ENCODE measurements around the gene STRIP1.
"Not testable (repeated sequence)": the region's sequence is repeated elsewhere in the genome, so short reads cannot be mapped to it uniquely, and the experiment has no call there.

STRIP1 gene

DNA sequence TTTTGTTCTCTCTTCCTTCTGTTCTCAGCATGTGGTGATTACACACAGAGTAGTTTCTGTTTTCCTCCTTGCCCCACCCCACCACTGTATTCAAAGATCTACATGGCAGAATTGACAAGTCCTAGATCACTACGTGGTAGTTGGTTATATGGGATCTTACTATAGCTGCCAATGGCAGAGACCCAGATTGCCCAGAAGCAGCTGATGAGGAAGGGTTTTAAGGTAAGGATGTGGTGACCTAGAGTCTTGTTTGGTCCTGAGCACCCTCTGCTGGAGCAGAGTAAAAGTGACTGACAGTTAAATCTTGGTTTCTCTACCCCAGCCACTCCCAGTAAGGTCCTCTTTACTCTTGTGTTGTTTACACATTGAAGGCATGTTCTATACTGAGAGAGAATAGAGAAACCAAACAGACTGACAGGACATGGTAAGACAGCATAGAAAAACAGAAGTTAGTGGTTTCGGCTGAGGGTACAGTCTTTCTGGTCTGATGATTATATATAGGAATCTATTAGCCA, 22.8 kb upstream of the STRIP1 start:
- DNase-seq, result peak; percentile 78

DNA sequence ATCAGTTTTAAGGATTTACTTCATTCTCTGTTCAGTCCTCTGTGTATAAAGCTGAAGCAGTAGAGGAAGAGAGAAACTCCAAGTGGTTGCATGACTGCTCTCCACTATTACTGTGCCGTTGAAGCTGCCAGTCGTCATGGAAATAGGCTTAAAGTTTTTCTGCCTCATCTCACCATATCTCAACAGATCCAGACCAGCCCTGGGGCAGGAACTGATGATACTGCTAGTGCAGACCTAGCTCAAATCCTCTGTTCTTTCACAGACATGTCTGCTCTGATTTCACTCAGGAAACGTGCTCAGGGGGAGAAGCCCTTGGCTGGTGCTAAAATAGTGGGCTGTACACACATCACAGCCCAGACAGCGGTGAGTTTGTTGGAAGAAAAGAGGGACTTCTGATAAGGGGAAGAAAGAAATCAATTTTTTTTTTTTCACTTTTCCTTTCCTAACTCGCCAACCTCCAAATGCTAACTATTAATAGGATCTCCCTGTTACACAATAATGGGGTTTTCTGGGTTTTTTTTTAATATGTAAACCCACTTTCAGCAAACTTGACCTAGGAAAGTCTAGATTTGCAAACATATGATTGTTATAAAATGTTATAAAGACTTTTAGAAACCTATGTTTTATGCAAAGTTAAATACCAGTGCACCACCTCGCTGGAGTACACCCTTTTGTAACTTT, 22.2 kb upstream of the STRIP1 start:
- DNase-seq, result no peak

DNA sequence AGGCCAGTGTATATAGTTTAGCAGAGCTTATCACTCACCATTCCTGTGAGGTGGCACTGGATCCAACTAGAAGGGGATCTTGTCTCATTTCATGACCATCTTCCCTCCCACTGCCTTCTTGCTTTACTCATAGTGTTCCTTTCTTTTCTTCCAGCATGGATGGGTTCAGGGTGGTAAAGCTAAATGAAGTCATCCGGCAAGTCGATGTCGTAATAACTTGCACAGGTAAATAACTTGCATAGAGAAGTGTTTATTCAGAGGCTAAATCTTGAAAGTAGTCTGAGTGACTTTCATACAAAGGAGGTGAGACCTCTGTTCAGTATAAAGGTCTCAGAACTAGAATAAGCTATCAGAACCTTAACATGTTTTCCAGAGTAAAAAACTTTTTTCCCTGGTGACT, 16.6 kb upstream of the STRIP1 start:
- DNase-seq, result no peak

DNA sequence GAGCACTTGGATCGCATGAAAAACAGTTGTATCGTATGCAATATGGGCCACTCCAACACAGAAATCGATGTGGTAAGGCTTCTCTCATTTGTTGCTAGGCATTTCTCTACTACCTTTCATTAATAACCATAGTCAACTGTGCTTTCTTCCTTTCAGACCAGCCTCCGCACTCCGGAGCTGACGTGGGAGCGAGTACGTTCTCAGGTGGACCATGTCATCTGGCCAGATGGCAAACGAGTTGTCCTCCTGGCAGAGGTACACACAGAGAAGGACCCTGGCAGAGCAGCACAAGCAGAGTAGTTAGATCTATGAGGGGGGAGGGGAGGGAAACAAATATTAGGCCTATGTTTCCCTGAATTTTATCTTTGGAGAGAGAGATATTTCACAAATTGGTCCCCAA, 16.0 kb upstream of the STRIP1 start:
- DNase-seq, result no peak

DNA sequence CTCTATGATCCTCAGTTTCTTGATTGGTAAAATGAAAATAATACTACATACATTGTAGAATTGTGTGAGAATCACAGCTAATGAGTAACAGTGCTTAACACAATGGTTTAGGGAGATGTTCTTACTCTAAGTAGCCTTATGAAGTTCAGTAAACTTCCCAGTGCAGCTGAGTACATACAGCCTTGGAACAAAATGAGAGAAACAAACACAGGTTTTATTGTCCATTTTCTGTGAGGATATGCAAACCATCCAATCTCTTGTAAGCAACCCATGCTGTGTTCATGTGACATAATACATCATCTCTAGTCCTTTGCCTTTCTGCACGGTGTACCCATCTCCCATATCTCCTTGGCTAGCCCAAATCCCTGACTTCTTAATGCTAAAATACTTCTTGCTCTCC, 14.7 kb upstream of the STRIP1 start:
- no peak for DNase-seq

DNA sequence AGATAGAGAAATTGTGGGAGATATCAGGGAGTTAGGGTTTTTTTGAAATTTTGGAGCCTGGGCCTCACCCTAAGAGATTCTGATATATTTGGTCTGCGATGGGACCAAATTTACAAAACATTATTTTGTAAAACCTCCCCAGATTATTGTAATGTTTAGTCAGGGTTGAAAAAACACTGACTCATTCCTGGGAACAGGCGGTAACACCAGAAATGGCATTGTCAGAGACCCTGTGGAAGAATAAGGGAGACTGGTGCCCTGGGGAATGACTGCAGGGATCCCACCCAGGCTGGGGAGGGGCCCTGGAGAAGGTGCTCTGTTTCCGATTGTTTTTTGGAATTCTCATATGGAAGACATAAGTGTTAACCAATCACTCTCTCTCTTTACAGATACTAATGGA, 13.1 kb upstream of the STRIP1 start:
- DNase-seq, result no peak

DNA sequence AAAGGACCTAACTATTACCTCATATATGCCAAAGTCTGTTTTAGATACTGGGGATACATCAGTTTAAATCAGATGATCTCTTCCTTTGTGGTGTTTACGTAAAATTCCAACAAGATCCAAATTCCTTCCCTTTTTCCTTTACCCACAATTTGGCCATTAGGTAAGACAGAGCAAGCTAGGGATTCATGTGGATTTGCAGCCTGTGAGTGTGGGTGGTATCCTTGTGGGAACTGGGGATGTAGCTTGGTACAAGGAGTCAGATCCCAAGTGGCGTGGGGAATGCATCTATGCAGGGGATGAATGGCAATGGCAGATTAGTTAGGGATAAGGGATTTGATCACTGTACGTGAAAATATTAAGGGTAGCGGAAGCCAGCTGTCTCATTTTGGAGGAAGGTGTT, 9.8 kb upstream of the STRIP1 start:
- no peak for DNase-seq

DNA sequence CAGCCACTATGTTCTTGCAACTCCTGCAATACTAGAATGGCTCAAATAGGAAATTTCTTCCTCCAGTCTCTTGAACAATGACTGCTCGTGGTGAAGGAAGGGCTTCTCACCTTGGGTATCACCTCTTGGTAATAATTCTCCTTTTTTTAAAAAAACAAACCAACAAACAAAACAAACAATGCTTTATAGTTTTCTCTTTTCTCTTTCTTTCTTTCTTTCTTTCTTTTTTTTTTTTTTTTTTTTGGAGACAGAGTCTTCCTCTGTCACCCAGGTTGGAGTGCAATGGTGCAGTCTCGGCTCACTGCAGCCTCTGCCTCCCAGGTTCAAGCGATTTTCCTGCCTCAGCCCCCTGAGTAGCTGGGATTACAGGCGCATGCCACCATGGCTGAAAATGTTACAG, 3.7 kb upstream of the STRIP1 start:
- not testable (repeated sequence) for DNase-seq

DNA sequence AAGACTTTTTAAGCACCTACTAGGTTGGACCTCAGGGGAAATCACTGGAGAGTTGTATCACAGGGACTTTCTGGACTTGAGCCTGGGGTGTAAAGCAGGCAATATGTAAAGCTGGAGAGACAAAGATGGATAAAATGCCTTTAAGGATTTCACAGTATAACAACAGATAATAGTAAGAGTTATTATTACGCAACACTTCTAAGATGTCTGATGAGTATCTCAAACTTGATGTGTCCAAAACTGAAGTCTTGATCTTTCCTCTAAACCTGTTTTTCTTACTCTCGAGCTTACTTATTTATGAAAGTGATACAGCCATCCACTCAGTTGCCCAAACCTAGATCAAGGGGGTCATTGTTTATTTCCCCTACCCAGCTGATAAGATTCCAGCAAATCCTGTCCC, 2.1 kb upstream of the STRIP1 start:
- DNase-seq, result no peak

DNA sequence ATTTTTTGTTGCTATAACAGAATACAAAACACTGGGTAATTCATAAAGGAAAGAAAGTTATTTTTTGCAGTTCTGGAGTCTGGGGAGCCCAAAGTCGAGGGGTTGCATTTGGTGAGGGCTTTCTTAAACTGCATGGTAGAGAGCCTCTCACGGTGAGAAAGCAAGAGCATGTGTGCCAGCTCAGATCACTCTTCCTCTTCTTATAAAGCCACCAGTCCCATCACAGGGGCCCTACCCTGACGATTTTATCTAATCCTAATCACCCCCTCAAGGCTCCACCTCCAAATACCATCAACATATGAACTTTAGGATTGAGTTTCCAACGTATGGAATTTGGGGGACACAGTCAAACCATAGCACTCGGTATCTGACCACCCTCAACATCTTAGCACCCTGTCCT, 1.0 kb upstream of the STRIP1 start:
- peak; percentile 47 for DNase-seq

DNA sequence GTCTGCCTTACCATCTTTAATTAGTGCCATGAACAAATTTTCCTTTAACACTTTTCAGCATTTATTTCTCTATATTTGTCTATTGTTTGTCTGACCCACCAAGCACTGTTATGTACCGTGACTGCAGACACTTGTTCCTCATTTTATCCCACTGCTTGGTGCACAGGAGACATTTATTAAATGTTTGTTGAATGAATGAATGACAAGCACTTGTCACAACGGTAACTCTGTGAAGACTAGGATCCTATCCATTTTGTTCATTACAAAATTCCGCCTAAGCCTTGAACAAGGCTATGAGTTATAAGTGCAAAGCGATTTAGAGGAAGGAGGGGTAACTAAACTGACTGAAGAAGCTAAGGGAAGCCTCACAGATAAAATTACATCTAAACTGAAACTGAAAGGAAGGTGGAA, 379 bp upstream of the STRIP1 start:
- no peak for DNase-seq

DNA sequence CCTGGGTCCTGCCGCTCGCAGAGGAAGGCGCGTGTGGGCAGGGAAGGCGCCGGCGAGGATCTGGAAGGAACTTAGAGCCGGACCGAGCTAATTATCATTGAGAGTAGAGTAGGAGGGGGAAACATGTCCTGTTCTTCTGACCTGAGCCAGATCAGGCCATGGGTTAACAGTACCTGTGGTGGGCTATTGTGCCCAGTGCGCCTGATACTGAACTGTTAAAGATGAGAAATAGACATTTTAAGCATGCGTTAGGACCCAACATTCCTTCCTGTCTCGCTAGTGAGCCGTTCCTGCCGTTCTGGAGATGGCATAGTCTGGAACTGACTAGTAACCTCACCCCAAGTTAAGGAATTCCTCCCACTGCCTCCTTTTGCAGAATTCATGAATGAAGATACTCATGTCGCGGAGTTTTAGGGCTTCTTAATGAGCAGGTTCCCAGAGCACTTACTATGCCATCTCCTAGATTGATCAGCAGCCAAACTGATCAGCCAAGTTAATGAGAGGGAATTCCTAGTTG, 870 bp downstream of the STRIP1 start:
- DNase-seq, result no peak

DNA sequence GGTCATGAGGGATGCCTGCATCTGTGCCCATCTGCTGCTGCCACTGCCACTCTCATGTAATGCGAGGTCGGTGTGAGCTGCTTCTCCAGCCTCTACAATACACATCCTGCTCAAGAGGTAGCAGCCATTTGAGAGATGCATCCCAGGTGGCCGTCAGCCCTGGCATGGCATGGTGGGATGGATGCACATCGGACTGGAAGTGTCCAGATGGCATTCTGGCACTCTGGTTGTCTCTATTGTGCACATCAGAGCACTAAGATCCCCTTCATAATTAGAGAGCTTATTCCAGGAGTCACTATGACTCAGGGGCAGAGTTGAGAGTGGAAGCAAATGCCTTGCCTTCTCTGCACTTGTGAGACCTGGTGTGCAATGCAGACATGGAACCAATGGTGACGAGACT, 3.8 kb downstream of the STRIP1 start:
- DNase-seq, result no peak

DNA sequence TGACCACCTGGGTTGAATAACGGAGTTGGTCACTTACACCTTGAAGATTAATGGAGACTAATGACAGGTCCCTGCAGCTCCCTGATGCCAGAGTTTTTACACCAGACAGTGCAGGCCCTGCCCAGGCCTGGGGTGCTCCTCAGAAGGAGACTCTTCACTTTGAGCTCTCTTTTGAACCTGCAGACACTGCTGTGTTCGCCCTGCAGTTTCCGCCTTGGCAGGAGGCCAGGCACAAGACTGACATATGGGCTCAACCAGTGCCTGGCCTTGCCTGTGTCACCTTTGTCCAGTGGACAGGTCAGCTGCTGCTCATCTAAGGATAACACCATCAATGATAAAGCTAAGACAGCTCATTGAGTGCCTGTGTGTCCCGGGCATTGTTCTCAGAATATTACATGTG, 5.2 kb downstream of the STRIP1 start:
- no peak for DNase-seq

DNA sequence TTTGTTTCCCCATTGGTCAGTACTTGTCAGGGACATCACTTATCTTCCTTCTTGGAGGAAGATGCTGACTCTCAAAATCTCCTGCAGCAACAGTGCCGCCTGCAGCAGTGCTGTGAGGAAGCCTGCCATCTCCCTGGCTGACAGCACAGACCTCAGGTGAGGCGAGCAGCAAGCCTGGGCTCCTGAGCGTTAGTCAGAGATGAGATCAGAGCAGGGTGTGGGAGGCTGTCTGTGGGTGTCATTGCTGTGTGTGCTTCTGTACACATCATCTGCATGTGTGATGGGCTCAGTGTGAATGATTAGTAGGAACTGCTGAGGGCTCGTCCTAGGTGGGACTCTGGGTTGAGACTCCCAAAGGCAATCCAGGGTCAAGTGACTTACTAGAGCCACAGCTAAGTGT, 6.1 kb downstream of the STRIP1 start:
- no peak for DNase-seq

DNA sequence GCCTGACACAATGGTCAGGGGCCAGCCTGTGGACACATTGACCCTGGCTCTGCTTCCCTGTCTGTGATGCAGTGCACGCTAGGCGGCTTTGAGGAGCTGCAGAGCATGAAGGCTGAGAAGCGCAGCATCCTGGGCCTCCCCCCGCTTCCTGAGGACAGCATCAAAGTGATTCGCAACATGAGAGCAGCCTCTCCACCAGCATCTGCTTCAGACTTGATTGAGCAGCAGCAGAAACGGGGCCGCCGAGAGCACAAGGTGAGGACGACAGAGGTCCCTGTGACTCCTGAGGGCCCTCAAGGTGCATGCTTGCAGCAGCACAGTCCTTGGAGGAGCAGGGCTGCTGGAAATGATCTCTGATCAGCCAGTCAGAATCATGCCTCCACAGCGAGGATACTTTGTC, 8.6 kb downstream of the STRIP1 start:
- no peak for DNase-seq

DNA sequence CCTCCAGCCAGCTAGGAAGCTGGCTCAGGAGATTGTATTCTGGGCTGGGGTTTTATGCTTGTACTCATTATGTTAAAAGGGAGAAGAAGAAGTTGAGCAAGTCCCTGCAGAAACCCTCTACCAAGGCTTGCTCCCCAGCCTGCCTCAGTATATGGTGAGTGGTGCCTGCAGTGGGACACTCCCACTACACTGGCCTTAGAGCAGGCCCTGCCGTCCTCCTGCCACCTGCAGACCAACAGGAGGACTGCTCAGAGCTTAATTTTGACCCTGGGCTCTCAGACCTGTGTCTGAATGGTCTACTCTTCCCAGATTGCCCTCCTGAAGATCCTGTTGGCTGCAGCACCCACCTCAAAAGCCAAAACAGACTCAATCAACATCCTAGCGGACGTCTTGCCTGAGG, 13.0 kb downstream of the STRIP1 start:
- DNase-seq, result no peak

DNA sequence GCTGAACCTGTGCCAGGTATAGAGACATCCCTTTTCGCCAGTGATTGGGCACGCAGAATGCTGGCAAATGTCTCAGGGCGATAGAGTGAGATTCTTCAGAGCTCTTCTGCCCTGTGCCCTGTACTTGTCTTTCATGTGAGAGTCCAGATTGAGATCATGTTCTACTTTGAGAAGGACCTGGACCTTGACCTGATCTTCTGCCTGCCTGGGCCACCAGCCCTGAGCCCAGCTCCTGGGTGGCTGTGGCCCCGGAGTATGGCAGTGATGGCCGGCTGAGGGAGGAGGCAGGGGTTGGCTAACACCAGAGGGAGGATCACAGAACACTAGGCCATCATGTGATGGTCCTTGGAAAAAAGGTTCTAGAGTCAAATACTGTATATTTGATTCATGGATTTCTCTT, 13.8 kb downstream of the STRIP1 start:
- no peak for DNase-seq

DNA sequence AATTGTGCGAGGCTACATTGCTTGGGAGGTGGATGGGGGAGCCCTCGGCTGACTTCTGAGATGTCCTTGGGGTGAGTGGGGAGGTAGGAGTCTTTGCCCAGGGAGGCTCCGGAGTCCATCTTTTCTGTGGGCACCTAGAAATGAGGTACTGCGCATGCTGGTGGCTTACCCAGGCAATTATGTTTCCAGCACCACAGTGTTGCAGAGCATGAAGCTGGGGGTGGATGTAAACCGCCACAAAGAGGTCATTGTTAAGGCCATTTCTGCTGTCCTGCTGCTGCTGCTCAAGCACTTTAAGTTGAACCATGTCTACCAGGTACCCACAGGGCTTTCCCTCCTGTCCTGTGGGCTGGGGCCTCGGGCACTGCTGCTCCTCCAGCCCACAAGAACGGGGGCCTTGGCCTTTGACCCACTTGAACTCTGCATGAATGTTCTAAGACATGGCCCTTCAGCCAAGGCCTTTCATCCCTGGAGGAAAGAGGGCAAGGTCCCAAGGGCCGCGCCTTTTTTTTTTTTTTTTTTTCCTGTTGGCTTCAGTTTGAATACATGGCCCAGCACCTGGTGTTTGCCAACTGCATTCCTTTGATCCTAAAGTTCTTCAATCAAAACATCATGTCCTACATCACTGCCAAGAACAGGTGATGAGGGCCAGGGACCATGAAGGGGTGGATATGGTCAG, 14.6 kb downstream of the STRIP1 start:
- no peak for DNase-seq

DNA sequence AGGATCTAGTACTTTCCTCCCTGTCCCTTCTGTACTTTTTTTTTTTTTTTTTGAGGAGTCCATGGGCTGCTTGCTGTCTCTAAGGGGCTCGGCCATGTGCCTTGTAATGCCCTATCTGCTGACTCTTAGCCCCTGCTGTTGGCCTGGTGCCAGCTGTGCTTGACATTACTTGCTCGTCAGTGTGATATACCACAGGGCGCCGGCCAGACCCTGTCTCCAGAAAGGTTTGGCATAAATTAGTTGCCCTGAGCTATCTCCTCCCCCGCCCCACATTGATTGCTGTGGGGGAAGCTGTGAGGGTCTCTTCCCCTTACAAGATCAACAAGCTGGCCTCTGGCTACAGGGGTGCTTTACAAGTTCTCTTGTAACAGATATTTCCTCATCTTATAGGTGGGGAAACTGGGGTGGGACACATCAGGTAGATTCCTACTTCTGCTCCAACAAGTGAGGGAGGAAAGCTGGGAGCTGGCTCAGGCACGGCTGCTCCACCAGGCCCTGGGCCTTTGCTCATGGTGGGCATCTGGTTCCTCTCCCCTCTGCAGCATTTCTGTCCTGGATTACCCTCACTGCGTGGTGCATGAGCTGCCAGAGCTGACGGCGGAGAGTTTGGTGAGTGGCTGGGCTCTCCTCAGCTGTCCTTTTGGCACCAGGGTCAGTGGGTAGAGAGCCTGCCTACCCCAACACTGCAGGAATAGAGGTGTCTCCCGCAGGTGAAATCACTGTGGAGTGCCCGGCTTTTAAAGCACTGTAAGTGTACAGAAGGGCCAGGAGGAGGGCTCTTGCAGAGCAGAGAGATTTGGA, 15.6 kb downstream of the STRIP1 start:
- DNase-seq, result no peak

DNA sequence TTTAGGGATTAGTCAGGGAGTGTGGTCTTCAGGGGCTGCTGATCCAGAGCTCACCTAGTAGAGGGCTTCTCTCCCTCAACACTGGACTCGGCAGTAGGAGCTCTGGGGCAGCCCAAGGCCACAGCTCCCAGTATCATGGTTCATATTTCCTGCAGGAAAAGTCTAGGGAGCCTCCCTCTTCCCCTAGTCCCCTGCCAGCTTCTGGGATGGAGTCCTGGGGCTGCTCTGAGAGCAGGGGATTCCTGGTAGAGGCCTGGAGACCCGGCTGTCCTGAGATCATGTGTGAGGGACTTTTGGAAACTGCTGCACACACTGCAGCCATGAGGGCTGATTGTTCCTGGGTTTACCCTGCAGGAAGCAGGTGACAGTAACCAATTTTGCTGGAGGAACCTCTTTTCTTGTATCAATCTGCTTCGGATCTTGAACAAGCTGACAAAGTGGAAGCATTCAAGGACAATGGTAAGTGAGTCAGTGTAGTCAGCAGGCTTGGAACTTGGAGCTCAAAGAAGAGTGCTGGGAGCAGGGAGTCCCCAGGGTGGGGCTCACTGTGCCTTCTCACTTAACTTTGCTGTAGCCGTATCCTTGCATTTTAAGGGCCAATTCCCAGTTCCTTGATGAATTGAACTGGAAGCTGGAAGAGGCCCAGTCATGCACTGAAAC, 16.3 kb downstream of the STRIP1 start:
- DNase-seq, result no peak

DNA sequence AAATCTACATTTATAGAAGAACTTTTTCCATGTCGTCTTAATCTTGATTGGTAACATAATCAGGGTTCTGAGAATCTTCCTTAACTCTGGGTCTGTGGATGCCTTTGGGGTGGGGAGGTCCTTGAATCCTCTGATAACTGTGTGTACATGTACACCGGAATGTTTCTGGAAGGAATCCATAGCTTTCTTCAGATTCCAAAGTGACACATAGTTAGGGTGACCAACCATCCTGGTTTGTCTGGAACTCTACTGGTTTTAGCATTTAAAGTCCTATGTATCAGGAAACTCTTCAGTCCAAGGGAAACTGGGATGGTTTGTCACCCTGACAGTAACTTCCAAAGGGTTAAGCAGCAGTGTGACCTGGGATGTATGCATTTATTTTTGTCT, 16.8 kb downstream of the STRIP1 start:
- no peak for DNase-seq

Data from hematopoietic multipotent progenitor cell treated with erythropoietin and hydrocortisone succinate and interleukin-3 and kit ligand, for 4 days (in vitro differentiated cells).